ENCODE data around the gene STK40. TPM values are rescaled to one million over a fixed set of nuclear protein-coding genes. Genes with fewer than 3 reads are reported as not detected.

Gene STK40
- total and polyA plus RNA-seq, 9 of the 15 experiments (the other 6 are each of a cell fraction or from before 2014, with no cell fraction given), result 0.69 to 94.3 (median 39.1) TPM

DNA sequence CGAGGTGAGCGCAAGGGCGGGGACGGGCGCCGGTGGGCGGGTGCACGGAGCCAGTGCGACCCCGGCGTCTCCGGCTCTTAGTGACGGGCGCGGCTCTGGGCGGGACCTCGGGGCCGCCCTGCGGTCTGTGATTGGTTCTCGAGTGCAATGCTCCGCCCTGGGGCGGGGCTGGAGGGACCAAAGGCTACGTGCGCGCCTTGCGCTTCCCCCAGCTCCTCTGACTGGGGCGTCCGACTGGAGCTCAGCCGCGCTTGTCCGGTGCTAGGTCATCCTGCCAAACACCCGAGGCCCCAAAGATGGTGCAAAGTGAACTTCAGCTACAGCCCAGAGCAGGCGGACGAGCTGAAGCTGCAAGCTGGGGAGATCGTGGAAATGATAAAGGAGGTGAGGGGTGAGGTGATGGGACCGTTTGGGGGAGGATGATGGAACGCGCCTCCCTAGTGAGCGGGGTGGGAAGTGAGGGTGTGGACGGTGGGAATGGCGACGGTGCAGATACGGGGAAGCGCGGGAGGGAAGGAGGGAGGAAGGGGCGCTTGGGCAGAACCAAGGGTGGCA is 78.7 kb downstream of the STK40 start (continued):
- TF ChIP-seq ZNF445 (CRISPR knock-in tag; IDR thresholded peaks at IDR 0.05; ENCODE audit: low read depth) (no peak), CBX8 (IDR thresholded peaks at IDR 0.05; ENCODE audit: borderline replicate concordance, extremely low read depth, low read depth, low read length, poor library complexity, severe bottlenecking) (no peak), EHMT2 (IDR thresholded peaks at IDR 0.05) (peak; percentile 52; the same call in 1 of the 2 replicates), PTTG1 (tag; IDR thresholded peaks at IDR 0.05; ENCODE audit: low read depth) (no peak), ZNF165 (CRISPR knock-in tag; IDR thresholded peaks at IDR 0.05; ENCODE audit: borderline replicate concordance) (no peak), RBBP5 (IDR thresholded peaks at IDR 0.05; ENCODE audit: borderline replicate concordance, insufficient read depth, low read length, poor library complexity, severe bottlenecking) (peak; percentile 45), RBFOX2 (IDR thresholded peaks at IDR 0.05; ENCODE audit: low read depth, low read length) (peak; percentile 81), SAFB (IDR thresholded peaks at IDR 0.05; ENCODE audit: borderline replicate concordance, low read depth, low read length) (no peak), RBM14 (IDR thresholded peaks at IDR 0.05; ENCODE audit: borderline replicate concordance, insufficient read depth, low read depth, low read length) (no peak), ZNF274 (IDR thresholded peaks at IDR 0.05; ENCODE audit: borderline replicate concordance, low read depth, low read length) (no peak), ZBTB11 (CRISPR knock-in tag; IDR thresholded peaks at IDR 0.05) (no peak; a peak in 1 of 6 replicates), ZNF449 (CRISPR knock-in tag; IDR thresholded peaks at IDR 0.05) (no peak), TBL1XR1 (IDR thresholded peaks at IDR 0.05; ENCODE audit: low read length in 2 of 2) (no peak), IFI16 (CRISPR knock-in tag; IDR thresholded peaks at IDR 0.05) (no peak), RAD51 (IDR thresholded peaks at IDR 0.05; ENCODE audit: borderline replicate concordance, low read depth) (no peak)
- TF ChIP-seq, protein P1, sequence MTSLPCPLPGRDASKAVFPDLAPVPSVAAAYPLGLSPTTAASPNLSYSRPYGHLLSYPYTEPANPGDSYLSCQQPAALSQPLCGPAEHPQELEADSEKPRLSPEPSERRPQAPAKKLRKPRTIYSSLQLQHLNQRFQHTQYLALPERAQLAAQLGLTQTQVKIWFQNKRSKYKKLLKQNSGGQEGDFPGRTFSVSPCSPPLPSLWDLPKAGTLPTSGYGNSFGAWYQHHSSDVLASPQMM (CRISPR knock-in tag; IDR thresholded peaks at IDR 0.05), result no peak
- TF ChIP-seq, protein P2, sequence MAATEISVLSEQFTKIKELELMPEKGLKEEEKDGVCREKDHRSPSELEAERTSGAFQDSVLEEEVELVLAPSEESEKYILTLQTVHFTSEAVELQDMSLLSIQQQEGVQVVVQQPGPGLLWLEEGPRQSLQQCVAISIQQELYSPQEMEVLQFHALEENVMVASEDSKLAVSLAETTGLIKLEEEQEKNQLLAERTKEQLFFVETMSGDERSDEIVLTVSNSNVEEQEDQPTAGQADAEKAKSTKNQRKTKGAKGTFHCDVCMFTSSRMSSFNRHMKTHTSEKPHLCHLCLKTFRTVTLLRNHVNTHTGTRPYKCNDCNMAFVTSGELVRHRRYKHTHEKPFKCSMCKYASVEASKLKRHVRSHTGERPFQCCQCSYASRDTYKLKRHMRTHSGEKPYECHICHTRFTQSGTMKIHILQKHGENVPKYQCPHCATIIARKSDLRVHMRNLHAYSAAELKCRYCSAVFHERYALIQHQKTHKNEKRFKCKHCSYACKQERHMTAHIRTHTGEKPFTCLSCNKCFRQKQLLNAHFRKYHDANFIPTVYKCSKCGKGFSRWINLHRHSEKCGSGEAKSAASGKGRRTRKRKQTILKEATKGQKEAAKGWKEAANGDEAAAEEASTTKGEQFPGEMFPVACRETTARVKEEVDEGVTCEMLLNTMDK (IDR thresholded peaks at IDR 0.05; ENCODE audit: borderline replicate concordance, insufficient read depth, low read depth, low read length, poor library complexity, severe bottlenecking), result no peak
